K562 treated with DMSO at 1 percent for 24 hours (cell line): Measurements from ENCODE around the gene GAS2L2. TPM values are rescaled to one million over a fixed set of nuclear protein-coding genes. Genes with fewer than 3 reads are reported as not detected.

Source experiments
- total RNA-seq: library from RNA; unstranded; fragments of 300-600 nt; gene quantifications from 2 replicates; pipeline ENCODE4 v1.2.3, GENCODE V29; 2022; ENCODE audit warnings: low read depth; ENCODE audit not compliant: insufficient read depth

GAS2L2 gene
- not detected in 2 replicates for total RNA-seq

GRCh38 chr17:35752945-35753764 lies at the start of gene GAS2L2:
Gene GAS2L2, minus strand, starts transcription at chr17:35753239. Its CDS starts 389 bp downstream, at chr17:35752850.

DNA sequence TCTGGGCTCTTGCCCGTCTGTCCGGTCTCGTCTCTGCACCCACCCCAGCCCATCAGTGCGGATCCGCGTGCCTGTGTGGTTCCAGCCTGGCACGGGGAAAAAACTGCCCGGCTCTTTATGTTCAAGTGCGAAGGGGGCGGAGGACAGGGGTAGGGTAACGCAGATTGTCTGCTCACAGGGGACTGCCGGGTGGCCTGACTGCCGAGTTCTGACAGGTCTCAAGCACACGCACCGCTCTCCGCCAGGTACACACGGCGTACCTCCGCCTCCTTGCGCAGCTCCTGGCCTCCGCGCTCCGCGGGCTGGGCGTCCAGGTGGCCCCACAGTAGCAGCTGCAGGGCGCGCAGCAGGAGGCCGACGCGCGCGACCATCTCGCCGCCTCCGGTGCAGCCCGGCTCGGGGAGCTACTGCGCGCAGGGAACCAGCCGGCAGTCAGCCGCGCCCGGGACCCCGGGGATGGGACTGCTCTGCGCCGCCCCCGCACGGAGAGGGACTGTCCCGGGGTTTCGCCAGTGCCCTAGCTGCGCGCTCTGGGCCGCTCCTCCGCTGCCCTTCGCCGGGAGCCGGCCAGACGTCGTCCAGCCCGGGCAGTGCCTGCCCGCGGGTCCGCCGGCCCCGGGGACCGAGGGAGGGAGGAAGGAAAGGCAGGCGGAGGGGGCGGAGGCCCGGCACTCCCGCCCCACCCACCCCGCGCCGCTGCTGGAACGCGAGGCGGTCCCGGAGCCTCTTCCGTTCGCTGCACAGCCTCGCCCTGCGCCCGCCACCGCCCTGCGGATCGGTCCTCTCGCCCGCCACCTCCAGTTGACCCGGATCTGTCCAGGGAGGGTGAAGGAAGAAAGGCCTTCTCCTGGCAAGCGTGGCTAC lies 42.2 kb upstream of the GAS2L2 start, which contains the start of gene MMP28:
TSS of gene MMP28 (minus strand) at position 635 of the 864 bp plus-strand sequence. CDS start at position 371, 264 bp downstream.

DNA sequence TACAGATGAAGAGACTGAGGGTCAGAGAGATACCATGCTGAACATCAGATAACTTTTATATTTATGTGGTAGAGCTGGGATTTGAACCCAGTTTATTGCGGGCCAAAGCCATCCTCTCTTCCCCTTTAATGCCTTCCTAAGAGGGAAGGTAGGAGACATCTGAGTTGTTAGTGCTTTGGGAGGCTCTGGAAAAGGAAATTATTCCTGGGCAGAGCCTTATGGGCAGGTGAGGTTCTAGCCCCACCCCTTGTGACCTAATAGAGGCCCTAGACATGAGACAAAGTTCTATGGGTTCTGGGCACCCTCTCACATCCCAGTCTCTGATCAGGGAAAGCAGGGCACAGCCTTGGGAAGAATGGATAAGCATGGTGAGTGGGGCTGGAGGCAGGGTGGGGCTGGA lies 7.5 kb upstream of the GAS2L2 start, which contains the start of gene C17orf50:
TSS of gene C17orf50 (plus strand) at position 301 of the 400 bp plus-strand sequence. CDS start at position 356, 55 bp downstream.

DNA sequence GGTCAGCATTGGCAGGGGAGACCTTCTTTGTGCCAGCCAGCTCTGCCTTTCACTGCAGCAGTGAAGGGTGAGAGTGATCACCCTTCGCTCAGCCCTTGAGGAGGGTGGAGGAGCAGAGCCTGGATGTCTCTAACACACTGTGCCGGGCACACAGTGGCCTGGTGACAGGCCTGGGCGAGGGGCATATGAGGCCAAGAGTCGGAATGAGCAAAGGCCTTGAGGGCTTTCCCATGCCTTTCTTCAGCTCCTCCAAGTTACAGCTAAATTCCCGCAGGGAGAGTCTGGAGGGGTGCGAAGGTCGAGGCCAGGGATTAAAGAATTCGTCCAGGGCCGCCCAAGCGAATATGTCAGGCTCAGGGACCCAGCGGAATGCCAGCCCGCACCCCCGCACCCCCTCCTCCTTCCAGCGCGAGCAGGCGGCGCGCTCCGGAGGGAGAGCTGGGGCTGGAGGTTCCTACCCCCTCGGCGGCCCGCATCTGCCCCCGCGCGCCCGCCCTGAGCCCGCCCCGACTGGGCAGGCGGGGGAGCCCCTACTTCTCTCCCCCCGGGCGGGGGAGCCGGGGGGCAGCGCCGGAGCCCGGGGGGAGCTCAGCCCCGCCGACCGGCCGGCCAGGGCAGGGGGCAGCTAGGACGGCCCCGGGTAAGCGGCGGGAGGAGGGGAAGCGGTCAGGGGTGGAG lies 21.7 kb downstream of the GAS2L2 start, which contains the start of gene RASL10B:
TSS of gene RASL10B (plus strand) at position 401 of the 678 bp plus-strand sequence. CDS start 3,546 bp downstream, outside the sequence.

Other genes starting within 250 kb of the GAS2L2 start
- gene SLFN12L, start 215.6 kb downstream of the GAS2L2 start, total RNA-seq: 1.2 and 1.3 TPM in 2 replicates
- gene SLFN14, start 192.4 kb downstream of the GAS2L2 start, total RNA-seq: 2.2 and 2.9 TPM in 2 replicates
- 8.6 and 8.8 TPM in 2 replicates for gene PEX12, start 174.7 kb downstream of the GAS2L2 start, total RNA-seq
- 93.4 and 98.6 TPM in 2 replicates for gene AP2B1, start 165.9 kb downstream of the GAS2L2 start, total RNA-seq
- 0.10 TPM in 1 of 2 replicates, not detected in the other for gene RASL10B, start 21.6 kb downstream of the GAS2L2 start, total RNA-seq
- gene C17orf50, start 7.6 kb upstream of the GAS2L2 start, total RNA-seq: not detected in 2 replicates
- gene MMP28, start 42.4 kb upstream of the GAS2L2 start, total RNA-seq: not detected in 2 replicates
- 127 and 139 TPM in 2 replicates for gene TAF15, start 56.2 kb upstream of the GAS2L2 start, total RNA-seq
- gene HEATR9, start 115.7 kb upstream of the GAS2L2 start, total RNA-seq: not detected in 2 replicates
- 0.53 and 0.67 TPM in 2 replicates for gene CCL5, start 127.1 kb upstream of the GAS2L2 start, total RNA-seq
- gene RDM1, start 177.5 kb upstream of the GAS2L2 start, total RNA-seq: 10.2 and 13.9 TPM in 2 replicates
- not detected in 2 replicates for gene LYZL6, start 190.5 kb upstream of the GAS2L2 start, total RNA-seq
- not detected in 2 replicates for gene CCL16, start 228.3 kb upstream of the GAS2L2 start, total RNA-seq
- not detected in 2 replicates for gene CCL14, start 233.5 kb upstream of the GAS2L2 start, total RNA-seq
- not detected in 2 replicates for gene CCL15, start 248.3 kb upstream of the GAS2L2 start, total RNA-seq